ENCODE data around the gene SYCN. TPM values are rescaled to one million over a fixed set of nuclear protein-coding genes. Genes with fewer than 3 reads are reported as not detected.
"Not testable (repeated sequence)": the region's sequence is repeated elsewhere in the genome, so short reads cannot be mapped to it uniquely, and the experiment has no call there.

SYCN gene
- total RNA-seq, 1 donor from 2014 or later: not detected

DNA sequence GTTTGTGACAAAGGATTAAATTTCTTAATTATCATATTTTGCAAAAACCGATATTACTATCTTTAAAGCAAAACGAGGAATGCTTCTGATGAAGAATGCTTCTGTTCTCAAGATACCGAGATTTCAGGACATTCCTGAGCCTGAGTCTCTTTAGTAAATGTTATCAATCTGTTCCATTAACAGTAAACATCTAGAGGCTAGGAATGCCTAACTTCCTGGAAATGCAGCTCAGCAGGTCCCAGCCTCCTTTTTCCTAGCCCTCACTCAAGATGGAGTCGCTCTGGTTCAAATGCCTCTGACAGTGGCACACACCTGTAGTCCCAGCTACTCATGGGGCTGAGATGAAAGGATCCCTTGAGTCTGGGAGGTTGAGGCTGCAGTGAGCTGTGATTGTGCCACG lies 47.0 kb upstream of the SYCN start:
- H3K4me1 Mint-ChIP-seq (ENCODE audit: unreplicated experiment): peaks cover 2% of the 10 kb centered on the region
- TF ChIP-seq, protein P1, sequence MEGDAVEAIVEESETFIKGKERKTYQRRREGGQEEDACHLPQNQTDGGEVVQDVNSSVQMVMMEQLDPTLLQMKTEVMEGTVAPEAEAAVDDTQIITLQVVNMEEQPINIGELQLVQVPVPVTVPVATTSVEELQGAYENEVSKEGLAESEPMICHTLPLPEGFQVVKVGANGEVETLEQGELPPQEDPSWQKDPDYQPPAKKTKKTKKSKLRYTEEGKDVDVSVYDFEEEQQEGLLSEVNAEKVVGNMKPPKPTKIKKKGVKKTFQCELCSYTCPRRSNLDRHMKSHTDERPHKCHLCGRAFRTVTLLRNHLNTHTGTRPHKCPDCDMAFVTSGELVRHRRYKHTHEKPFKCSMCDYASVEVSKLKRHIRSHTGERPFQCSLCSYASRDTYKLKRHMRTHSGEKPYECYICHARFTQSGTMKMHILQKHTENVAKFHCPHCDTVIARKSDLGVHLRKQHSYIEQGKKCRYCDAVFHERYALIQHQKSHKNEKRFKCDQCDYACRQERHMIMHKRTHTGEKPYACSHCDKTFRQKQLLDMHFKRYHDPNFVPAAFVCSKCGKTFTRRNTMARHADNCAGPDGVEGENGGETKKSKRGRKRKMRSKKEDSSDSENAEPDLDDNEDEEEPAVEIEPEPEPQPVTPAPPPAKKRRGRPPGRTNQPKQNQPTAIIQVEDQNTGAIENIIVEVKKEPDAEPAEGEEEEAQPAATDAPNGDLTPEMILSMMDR (IDR thresholded peaks at IDR 0.05; ENCODE audit: unreplicated experiment): no peak
- H3K4me3 Mint-ChIP-seq (ENCODE audit: unreplicated experiment): no peak overlapping the region
- no peaks in the 10 kb centered on the region for H3K9me3 Mint-ChIP-seq (ENCODE audit: unreplicated experiment)
- H3K36me3 Mint-ChIP-seq (ENCODE audit: low read depth, unreplicated experiment): peaks cover 4% of the 10 kb centered on the region
- no peak overlapping the region for H3K27ac Mint-ChIP-seq (ENCODE audit: unreplicated experiment)
- DNase-seq (ENCODE audit: low spot score): no peak
- H3K27me3 Mint-ChIP-seq (ENCODE audit: unreplicated experiment): peaks cover 11% of the 10 kb centered on the region

DNA sequence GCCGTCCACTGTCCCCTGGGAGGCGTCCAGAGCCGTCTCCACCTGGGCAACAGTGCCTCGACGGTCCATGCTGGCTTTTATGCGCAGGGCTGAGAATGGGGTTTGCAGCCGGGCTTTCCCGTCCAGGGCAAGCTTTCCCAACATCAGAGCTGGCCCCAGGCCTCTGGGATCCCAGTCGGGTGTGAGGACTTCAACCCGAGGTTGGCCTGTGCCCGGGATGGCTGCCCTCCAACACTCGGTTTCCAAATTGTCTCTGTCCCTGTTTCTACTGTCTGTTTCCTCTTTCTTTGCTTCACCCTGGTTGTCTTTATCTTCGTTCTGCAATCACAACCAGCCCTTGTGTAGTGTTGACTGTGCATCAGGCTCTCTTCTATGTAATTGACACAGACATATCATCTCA lies 44.7 kb upstream of the SYCN start, which contains the start of gene IFNL4:
TSS of gene IFNL4 (minus strand) at position 51 of the 400 bp plus-strand sequence.
- no peak within 1 kb of the TSS for H3K27ac Mint-ChIP-seq (ENCODE audit: unreplicated experiment)
- DNase-seq (ENCODE audit: low spot score): no peak
- H3K27me3 Mint-ChIP-seq (ENCODE audit: unreplicated experiment): peaks cover 10% of the 10 kb centered on the region
- no peak within 1 kb of the TSS for H3K4me3 Mint-ChIP-seq (ENCODE audit: unreplicated experiment)
- TF ChIP-seq, protein P1 (IDR thresholded peaks at IDR 0.05; ENCODE audit: unreplicated experiment): no peak
- H3K36me3 Mint-ChIP-seq (ENCODE audit: low read depth, unreplicated experiment): peaks cover 4% of the 10 kb centered on the region
- peaks cover 2% of the 10 kb centered on the region for H3K4me1 Mint-ChIP-seq (ENCODE audit: unreplicated experiment)
- H3K9me3 Mint-ChIP-seq (ENCODE audit: unreplicated experiment): no peaks in the 10 kb centered on the region

DNA sequence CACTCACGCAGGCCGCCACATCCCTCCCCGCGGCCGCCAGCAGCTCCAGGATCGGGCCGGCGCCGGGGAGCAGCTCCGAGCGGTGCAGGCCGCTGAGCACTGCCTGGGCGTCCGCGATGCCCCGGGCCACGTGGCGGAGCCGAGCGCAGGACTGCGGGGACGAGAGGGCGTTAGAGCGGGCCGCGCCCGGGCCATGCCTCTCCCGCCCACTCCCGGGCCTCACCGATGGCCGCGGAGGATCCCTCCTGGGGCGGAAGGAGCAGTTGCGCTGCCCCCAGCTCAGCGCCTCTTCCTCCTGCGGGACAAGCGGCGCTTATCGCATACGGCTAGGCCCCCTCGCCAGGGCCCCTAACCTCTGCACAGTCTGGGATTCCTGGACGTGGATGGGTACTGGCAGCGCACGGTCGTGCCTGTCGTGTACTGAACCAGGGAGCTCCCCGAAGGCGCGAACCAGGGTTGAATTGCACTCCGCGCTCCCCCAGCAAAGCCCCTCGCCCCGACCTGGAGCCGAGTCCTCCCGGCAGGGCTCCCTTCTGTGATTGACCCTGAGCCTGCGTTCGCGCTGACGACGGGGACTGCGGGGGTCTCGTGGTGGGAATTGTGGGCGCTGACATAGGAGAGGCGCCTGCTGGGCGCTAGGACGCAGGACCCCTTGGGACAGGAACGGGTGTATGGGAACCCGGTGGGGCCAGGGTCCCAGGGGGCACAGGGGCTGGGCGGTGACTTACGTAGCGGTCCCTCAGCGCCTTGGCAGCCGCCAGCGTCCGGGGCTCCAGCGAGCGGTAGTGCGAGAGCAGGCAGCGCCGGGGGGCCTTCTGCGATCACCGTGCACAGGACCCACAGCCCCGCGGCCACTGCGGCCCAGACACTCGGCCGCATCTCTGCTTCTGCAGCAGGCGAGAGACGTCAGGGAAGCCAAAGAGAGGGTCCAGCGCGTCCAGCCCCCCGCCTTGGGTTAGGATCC lies 43.9 kb upstream of the SYCN start:
- TF ChIP-seq, protein P1 (IDR thresholded peaks at IDR 0.05; ENCODE audit: unreplicated experiment): no peak
- Mint-ChIP-seq H3K9me3 (ENCODE audit: unreplicated experiment) (no peaks in the 10 kb centered on the region), H3K27me3 (ENCODE audit: unreplicated experiment) (peaks cover 10% of the 10 kb centered on the region), H3K4me3 (ENCODE audit: unreplicated experiment) (no peak overlapping the region), H3K4me1 (ENCODE audit: unreplicated experiment) (peaks cover 2% of the 10 kb centered on the region), H3K27ac (ENCODE audit: unreplicated experiment) (no peak overlapping the region), H3K36me3 (ENCODE audit: low read depth, unreplicated experiment) (peaks cover 4% of the 10 kb centered on the region)
- DNase-seq (ENCODE audit: low spot score): peak; percentile 37

DNA sequence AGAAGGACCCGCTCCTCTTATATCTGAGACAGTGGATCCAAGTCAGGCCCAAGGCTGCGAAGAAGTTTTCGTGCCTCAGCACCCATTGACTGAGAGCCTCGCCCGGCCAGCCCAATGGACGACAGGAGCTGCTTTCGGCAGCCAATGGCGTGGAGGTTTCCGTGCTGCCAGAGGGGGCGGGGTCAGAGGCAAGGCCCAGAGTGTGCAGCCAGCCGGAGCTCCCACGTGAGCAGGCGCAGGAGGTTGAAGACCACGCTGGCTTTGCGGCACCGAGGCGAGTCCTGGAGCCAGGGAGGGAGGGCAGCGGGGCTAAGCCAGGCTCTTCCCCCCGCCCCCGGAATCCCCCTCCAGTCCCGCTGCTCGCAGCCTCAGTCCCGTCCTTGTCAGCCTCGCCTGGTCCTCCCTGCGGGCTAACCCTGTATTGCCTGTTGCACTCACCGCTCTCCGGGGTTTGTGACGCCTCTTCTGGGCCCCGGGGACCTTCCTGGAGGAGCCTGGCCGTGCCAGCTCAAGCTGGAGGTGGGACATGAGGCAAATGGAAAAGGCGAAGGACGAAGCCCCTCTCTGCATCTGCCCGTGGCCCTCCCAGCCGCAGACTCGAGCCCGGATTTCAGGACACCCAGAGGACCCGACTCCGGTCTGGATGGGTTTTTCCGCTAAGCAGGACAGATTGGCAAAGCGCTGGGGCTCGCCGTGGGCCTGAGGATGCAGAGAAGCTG lies 43.0 kb upstream of the SYCN start:
- peak; percentile 30 for DNase-seq (ENCODE audit: low spot score)
- Mint-ChIP-seq H3K27ac (ENCODE audit: unreplicated experiment) (no peak overlapping the region), H3K36me3 (ENCODE audit: low read depth, unreplicated experiment) (peaks cover 4% of the 10 kb centered on the region), H3K4me3 (ENCODE audit: unreplicated experiment) (no peak overlapping the region), H3K27me3 (ENCODE audit: unreplicated experiment) (peaks cover 10% of the 10 kb centered on the region), H3K9me3 (ENCODE audit: unreplicated experiment) (no peaks in the 10 kb centered on the region), H3K4me1 (ENCODE audit: unreplicated experiment) (peaks cover 2% of the 10 kb centered on the region)
- TF ChIP-seq, protein P1 (IDR thresholded peaks at IDR 0.05; ENCODE audit: unreplicated experiment): no peak

DNA sequence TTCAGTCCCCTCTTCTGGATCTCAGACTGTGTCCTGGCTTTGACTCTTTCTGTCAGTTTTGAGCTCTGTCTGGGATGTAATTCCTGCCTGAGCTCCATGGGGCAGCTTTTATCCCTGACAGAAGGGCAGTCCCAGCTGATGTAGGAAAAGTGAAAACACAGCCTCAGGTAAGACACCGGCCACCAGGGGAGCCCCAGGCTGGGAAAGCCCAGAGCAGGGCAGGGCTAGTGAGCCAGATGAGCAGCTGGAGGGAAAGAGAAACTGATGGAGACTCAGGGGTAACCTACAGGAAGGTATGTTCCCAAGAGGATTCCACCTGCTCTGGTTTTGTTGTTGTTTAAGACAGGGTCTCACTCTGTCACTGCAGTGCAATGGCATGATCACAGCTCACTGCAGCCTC lies 41.1 kb upstream of the SYCN start:
- H3K36me3 Mint-ChIP-seq (ENCODE audit: low read depth, unreplicated experiment); DNase-seq (ENCODE audit: low spot score); H3K9me3 Mint-ChIP-seq (ENCODE audit: unreplicated experiment); H3K4me1 Mint-ChIP-seq (ENCODE audit: unreplicated experiment); H3K4me3 Mint-ChIP-seq (ENCODE audit: unreplicated experiment); H3K27ac Mint-ChIP-seq (ENCODE audit: unreplicated experiment); H3K27me3 Mint-ChIP-seq (ENCODE audit: unreplicated experiment): not testable (repeated sequence)

DNA sequence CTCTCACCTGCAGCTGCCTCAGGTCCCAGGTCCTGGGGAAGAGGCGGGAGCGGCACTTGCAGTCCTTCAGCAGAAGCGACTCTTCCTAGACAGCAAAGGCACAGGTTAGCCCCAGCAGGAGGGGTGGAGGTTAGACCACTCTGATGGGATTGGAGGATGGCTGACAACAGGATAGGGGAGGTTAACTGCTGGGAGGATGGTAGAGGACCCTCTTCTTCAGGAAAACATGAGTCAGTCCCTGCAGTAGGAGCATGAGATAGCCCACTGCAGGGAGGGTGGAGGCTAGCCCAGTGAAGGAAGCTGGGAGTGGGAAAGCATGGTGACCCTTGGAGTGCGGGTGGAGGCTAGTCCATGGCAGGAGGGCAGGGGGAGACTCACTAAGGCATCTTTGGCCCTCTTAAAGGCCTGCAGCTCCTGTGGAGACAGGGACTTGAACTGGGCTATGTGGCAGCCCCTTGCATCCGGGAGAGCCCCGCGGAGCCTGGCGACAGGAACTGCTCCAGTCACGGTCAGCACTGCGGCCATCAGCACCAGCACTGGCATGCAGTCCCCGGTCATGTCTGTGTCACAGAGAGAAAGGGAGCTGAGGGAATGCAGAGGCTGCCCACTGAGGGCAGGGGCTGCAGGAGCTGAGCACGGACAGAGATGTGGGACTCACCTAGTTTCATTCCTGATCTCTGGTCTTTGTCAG lies 40.5 kb upstream of the SYCN start, which contains the start of gene IFNL3:
TSS of gene IFNL3 (minus strand) at position 597 of the 691 bp plus-strand sequence. CDS start at position 558, 39 bp downstream.
- H3K4me3 Mint-ChIP-seq (ENCODE audit: unreplicated experiment): not testable (repeated sequence)

DNA sequence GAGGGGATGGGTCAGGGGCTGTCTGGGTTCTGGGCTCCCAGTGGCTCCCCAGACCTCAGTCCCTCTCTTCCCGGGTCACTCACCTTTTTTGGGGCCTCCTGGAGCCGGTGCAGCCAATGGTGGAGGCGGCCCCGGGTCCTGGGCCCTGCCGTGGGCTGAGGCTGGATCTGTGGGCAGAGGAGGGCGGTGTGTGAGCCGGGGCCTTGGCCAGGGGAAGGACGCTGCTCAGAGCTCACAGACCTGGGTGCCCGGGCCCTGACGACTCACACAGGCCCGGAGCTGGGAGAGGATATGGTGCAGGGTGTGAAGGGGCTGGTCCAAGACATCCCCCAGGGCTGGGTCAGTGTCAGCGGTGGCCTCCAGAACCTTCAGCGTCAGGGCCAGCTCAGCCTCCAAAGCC lies 39.7 kb upstream of the SYCN start:
- H3K4me1 Mint-ChIP-seq (ENCODE audit: unreplicated experiment); H3K36me3 Mint-ChIP-seq (ENCODE audit: low read depth, unreplicated experiment); DNase-seq (ENCODE audit: low spot score); H3K27me3 Mint-ChIP-seq (ENCODE audit: unreplicated experiment); H3K4me3 Mint-ChIP-seq (ENCODE audit: unreplicated experiment); H3K9me3 Mint-ChIP-seq (ENCODE audit: unreplicated experiment); H3K27ac Mint-ChIP-seq (ENCODE audit: unreplicated experiment): not testable (repeated sequence)

More for the DNA sequence above, 40.5 kb upstream of the SYCN start, which contains the start of gene IFNL3:
- H3K27me3 Mint-ChIP-seq (ENCODE audit: unreplicated experiment); DNase-seq (ENCODE audit: low spot score); H3K27ac Mint-ChIP-seq (ENCODE audit: unreplicated experiment); H3K36me3 Mint-ChIP-seq (ENCODE audit: low read depth, unreplicated experiment); H3K4me1 Mint-ChIP-seq (ENCODE audit: unreplicated experiment); H3K9me3 Mint-ChIP-seq (ENCODE audit: unreplicated experiment): not testable (repeated sequence)

Measured in endothelial cell (in vitro differentiated cells).